ENCODE results near the gene TRIM65.

DNA sequence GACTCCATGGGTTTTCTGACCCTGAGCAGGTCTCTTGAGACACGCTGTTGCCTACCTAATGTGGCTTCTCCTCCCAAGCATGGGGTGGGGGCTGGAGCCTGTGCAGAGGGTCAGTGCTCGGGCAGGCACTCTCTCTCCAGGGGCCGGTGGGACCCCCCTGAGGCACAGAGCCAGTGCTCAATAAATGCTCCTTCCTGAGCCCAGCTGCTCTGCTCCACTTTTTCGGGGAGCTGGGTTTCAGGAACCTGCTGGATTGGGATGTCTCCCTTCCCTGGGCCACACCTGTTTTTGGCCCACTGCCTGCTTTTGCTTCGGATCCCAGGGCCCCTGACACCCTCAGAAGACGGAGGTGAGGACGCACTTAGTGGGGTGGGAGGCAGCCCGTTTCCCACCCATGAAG, 1.3 kb upstream of the TRIM65 start:
- TF ChIP-seq, protein P1, sequence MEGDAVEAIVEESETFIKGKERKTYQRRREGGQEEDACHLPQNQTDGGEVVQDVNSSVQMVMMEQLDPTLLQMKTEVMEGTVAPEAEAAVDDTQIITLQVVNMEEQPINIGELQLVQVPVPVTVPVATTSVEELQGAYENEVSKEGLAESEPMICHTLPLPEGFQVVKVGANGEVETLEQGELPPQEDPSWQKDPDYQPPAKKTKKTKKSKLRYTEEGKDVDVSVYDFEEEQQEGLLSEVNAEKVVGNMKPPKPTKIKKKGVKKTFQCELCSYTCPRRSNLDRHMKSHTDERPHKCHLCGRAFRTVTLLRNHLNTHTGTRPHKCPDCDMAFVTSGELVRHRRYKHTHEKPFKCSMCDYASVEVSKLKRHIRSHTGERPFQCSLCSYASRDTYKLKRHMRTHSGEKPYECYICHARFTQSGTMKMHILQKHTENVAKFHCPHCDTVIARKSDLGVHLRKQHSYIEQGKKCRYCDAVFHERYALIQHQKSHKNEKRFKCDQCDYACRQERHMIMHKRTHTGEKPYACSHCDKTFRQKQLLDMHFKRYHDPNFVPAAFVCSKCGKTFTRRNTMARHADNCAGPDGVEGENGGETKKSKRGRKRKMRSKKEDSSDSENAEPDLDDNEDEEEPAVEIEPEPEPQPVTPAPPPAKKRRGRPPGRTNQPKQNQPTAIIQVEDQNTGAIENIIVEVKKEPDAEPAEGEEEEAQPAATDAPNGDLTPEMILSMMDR (conservative IDR thresholded peaks at IDR 0.05): no peak
- TF ChIP-seq EZH2 (IDR thresholded peaks at IDR 0.05; ENCODE audit: low read depth): no peak

All from PC-9 (cell line).